ENCODE results near the gene DPP6. TPM values are rescaled to one million over a fixed set of nuclear protein-coding genes. Genes with fewer than 3 reads are reported as not detected.

The DPP6 gene
- total RNA-seq, 2 experiments from 2014 or later, result not detected

DNA sequence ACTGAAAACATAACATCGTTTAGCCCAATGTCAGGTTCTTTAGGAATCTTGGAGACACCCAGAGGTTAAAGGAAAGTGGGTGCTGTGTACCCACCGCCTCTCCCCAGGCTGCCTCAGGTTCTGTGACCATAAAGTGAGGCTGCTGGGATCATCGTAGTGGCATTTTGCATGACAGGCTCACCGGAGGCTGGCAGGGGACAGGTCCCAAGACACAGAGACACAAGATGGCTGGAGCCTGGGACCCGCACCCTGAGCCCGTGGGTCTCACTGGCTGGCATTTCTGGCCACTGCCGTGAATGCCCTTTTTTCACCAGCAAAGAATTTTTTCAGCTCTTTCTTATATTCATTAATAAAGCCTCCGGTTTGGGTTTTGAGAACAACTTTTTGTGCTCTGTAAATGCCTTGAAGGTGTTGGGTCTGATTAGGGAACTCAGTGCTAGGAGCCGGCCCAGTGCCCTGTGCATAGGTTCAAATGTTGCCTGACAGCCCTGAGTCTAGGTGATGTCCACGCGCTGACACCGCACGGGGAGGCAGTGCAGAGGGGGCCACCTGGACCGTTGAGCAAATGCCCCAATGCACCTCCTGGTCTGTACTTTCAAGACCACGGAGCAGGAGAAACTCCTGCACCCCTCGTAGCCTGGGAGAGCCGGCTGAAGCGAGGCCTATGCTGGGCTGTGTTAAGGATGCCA lies 820.8 kb downstream of the DPP6 start:
- TF ChIP-seq, protein P1, sequence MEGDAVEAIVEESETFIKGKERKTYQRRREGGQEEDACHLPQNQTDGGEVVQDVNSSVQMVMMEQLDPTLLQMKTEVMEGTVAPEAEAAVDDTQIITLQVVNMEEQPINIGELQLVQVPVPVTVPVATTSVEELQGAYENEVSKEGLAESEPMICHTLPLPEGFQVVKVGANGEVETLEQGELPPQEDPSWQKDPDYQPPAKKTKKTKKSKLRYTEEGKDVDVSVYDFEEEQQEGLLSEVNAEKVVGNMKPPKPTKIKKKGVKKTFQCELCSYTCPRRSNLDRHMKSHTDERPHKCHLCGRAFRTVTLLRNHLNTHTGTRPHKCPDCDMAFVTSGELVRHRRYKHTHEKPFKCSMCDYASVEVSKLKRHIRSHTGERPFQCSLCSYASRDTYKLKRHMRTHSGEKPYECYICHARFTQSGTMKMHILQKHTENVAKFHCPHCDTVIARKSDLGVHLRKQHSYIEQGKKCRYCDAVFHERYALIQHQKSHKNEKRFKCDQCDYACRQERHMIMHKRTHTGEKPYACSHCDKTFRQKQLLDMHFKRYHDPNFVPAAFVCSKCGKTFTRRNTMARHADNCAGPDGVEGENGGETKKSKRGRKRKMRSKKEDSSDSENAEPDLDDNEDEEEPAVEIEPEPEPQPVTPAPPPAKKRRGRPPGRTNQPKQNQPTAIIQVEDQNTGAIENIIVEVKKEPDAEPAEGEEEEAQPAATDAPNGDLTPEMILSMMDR (IDR thresholded peaks at IDR 0.05), result no peak
- Mint-ChIP-seq H3K27ac (no peak overlapping the region), H3K27me3 (peaks cover 53% of the 10 kb centered on the region), H3K4me3 (no peak overlapping the region), H3K4me1 (ENCODE audit: low read depth) (no peaks in the 10 kb centered on the region), H3K36me3 (ENCODE audit: low read depth) (no peaks in the 10 kb centered on the region), H3K9me3 (no peaks in the 10 kb centered on the region)
- ATAC-seq (ENCODE audit: poor library complexity) (no peak), DNase-seq (no peak)
- Histone ChIP-seq H3K4me3 (ENCODE audit: low read length) (no peak overlapping the region), H3K4me1 (ENCODE audit: insufficient read depth, low read length) (no peaks in the 10 kb centered on the region), H3K36me3 (ENCODE audit: insufficient read depth, low read length) (no peaks in the 10 kb centered on the region), H3K27ac (ENCODE audit: low read depth in 1 of 2, low read length in 2 of 2) (no peak overlapping the region), H3K27me3 (ENCODE audit: control insufficient read depth in 1 of 2, insufficient read depth in 2 of 2, low read length in 2 of 2) (peaks cover 10 to 11% of the 10 kb centered on the region in 2 experiments), H3K9me3 (ENCODE audit: control insufficient read depth in 1 of 2, insufficient read depth in 1 of 2, low read length in 2 of 2) (peaks cover 0 to 8% of the 10 kb centered on the region in 2 experiments)
- POLR2A ChIA-PET, result no interaction called here
- CTCF ChIA-PET, result no interaction called here
- intact Hi-C loops (cut with DNase I, micrococcal nuclease), result no loop called here

DNA sequence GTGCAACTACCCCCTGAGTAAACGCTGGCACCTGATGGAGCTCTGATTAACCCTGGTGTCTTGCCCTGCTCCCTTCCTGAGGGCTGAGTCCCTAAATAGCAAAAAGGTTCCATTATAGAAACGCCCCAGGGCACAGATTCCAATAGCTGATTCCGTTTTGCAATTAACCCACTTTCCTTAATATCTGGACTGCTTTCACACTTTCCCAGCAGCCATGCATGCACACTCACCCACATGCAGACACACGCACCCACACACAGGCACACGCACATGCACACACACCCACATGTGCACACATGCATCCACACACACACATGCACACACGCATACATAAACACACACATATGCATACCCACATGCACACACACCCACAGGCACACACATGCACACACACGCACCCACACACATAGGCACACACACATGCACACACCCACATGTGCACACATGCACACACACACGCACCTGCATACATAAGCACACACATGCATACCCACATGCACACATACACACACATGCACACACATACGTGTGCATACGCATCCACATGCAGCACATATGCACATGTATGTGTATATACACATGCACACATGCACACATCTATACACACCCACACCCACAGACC lies 821.4 kb downstream of the DPP6 start:
- peaks cover 3 to 4% of the 10 kb centered on the region in 2 experiments for H3K27me3 ChIP-seq (ENCODE audit: control insufficient read depth in 1 of 2, insufficient read depth in 2 of 2, low read length in 2 of 2)
- H3K36me3 Mint-ChIP-seq (ENCODE audit: low read depth), result no peaks in the 10 kb centered on the region
- DNase-seq, result no peak
- H3K9me3 Mint-ChIP-seq, result no peaks in the 10 kb centered on the region
- intact Hi-C loops (cut with DNase I, micrococcal nuclease), result no loop called here
- no peaks in the 10 kb centered on the region for H3K4me1 ChIP-seq (ENCODE audit: insufficient read depth, low read length)
- H3K4me3 Mint-ChIP-seq, result no peak overlapping the region
- peaks cover 0 to 8% of the 10 kb centered on the region in 2 experiments for H3K9me3 ChIP-seq (ENCODE audit: control insufficient read depth in 1 of 2, insufficient read depth in 1 of 2, low read length in 2 of 2)
- TF ChIP-seq, protein P1 (IDR thresholded peaks at IDR 0.05), result no peak
- ATAC-seq (ENCODE audit: poor library complexity), result no peak
- H3K4me3 ChIP-seq (ENCODE audit: low read length), result no peak overlapping the region
- H3K27ac Mint-ChIP-seq, result no peak overlapping the region
- ChIA-PET POLR2A (no interaction called here), CTCF (no interaction called here)
- H3K27me3 Mint-ChIP-seq, result peaks cover 47% of the 10 kb centered on the region
- H3K4me1 Mint-ChIP-seq (ENCODE audit: low read depth), result no peaks in the 10 kb centered on the region
- no peaks in the 10 kb centered on the region for H3K36me3 ChIP-seq (ENCODE audit: insufficient read depth, low read length)
- H3K27ac ChIP-seq (ENCODE audit: low read depth in 1 of 2, low read length in 2 of 2), result no peak overlapping the region

DNA sequence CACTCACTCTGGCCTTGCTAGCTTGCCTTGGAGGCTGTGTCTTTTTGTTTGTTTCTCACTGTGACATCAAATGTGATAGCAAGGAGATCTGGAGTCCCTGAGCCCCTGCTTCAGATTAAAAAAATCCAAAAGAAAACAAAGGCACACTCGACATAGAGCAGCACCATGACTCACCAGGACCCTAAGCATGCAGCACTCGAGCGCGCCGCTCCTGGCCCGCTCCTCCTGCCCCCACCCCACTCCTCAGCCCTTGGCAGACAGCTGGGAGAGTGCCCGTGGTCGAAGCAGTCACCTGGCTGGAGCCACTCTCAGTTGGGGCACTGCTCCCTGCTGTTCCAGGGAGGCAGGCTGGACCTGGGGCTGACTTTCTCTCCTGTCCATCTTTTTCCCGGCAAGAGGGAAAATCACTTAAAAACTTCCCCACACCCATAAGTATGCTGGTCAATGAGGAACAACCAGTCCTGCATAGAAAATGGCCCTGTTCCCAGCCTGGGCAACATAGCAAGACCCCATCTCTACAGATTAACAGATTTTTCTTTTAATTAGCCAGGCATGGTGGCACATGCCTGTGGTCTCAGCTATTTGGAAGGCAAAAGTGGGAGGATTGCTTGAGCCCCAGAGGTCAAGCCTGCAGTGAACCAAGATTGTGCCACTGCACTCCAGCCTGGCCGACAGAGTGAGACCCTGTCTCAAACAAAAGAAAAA lies 822.4 kb downstream of the DPP6 start:
- TF ChIP-seq, protein P1 (IDR thresholded peaks at IDR 0.05), result no peak
- no peaks in the 10 kb centered on the region for H3K36me3 Mint-ChIP-seq (ENCODE audit: low read depth)
- DNase-seq, result no peak
- no peaks in the 10 kb centered on the region for H3K27me3 ChIP-seq (ENCODE audit: control insufficient read depth in 1 of 2, insufficient read depth in 2 of 2, low read length in 2 of 2)
- intact Hi-C loops (cut with DNase I, micrococcal nuclease), result no loop called here
- H3K4me1 Mint-ChIP-seq (ENCODE audit: low read depth), result no peaks in the 10 kb centered on the region
- H3K4me3 Mint-ChIP-seq, result no peak overlapping the region
- H3K9me3 Mint-ChIP-seq, result no peaks in the 10 kb centered on the region
- ATAC-seq (ENCODE audit: poor library complexity), result no peak
- no peaks in the 10 kb centered on the region for H3K4me1 ChIP-seq (ENCODE audit: insufficient read depth, low read length)
- ChIA-PET POLR2A (no interaction called here), CTCF (no interaction called here)
- H3K27me3 Mint-ChIP-seq, result peaks cover 38% of the 10 kb centered on the region
- H3K36me3 ChIP-seq (ENCODE audit: insufficient read depth, low read length), result no peaks in the 10 kb centered on the region
- H3K27ac ChIP-seq (ENCODE audit: low read depth in 1 of 2, low read length in 2 of 2), result no peak overlapping the region
- H3K4me3 ChIP-seq (ENCODE audit: low read length), result no peak overlapping the region
- peaks cover 0 to 8% of the 10 kb centered on the region in 2 experiments for H3K9me3 ChIP-seq (ENCODE audit: control insufficient read depth in 1 of 2, insufficient read depth in 1 of 2, low read length in 2 of 2)
- H3K27ac Mint-ChIP-seq, result no peak overlapping the region

Measured in CD4-positive, alpha-beta T cell (primary cell).